ENCODE data around the gene MYO9A.

GRCh38 chr15:71785996-71786395, 332.0 kb downstream of the MYO9A start:
- TF ChIP-seq ASH2L (IDR thresholded peaks at IDR 0.05; ENCODE audit: borderline replicate concordance, low read depth) (no peak), JUNB (IDR thresholded peaks at IDR 0.05) (no peak), DPF2 (IDR thresholded peaks at IDR 0.05) (no peak), POLR2A (IDR thresholded peaks at IDR 0.05; ENCODE audit: low read depth, low read length) (no peak), BACH1 (IDR thresholded peaks at IDR 0.05; ENCODE audit: borderline replicate concordance) (no peak), CTCF (IDR thresholded peaks at IDR 0.05 in 2 of 3, conservative IDR thresholded peaks at IDR 0.05 in 1 of 3; ENCODE audit: control insufficient read depth in 2 of 3, extremely low read depth in 1 of 3, insufficient read depth in 1 of 3, low read depth in 3 of 3, low read length in 3 of 3) (no peak), ZSCAN29 (IDR thresholded peaks at IDR 0.05) (no peak), EP300 (IDR thresholded peaks at IDR 0.05; ENCODE audit: borderline replicate concordance in 1 of 2, control insufficient read depth in 1 of 2, low read depth in 2 of 2, low read length in 2 of 2) (no peak), CBX3 (IDR thresholded peaks at IDR 0.05; ENCODE audit: borderline replicate concordance, low read depth) (no peak), RFX5 (IDR thresholded peaks at IDR 0.05; ENCODE audit: low read depth, low read length) (no peak)

All from GM12878 (cell line).